HEK293 (cell line): ENCODE data around the gene PAK6.

Source experiments
- CTCF ChIA-PET: fragments of 350-600 bp; formaldehyde crosslinking; extraction: SDS; loops from one replicate; lab custom pipeline; 2021; ENCODE audit warnings: antibody characterized with exemption; lab: Yijun Ruan, JAX
- POLR2A ChIA-PET: fragments of 300-600 bp; formaldehyde crosslinking; extraction: SDS; loops from one replicate; lab custom pipeline; 2020; ENCODE audit warnings: antibody characterized with exemption, inconsistent platforms; lab: Yijun Ruan, JAX
- H3K27ac ChIP-seq: fragments of 200-500 bp; sonication (Bioruptor generic); 2 replicates; pipeline ENCODE4 v1.5.1; 2014; ENCODE audit warnings: low read depth, low read length, control low read depth, inconsistent platforms; ENCODE audit errors: extremely low read depth
- H3K36me3 ChIP-seq, 2 experiments: fragments of 200-500 bp in 1 of 2; sonication (Bioruptor generic) in 1 of 2; 1 replicate in 1 of 2; 2 replicates in 1 of 2; pipeline ENCODE4 v1.5.1; 2014 to 2017; ENCODE audit warnings: inconsistent platforms in 2 of 2, low read length in 2 of 2; ENCODE audit not compliant: control insufficient read depth in 2 of 2, insufficient read depth in 1 of 2
- H3K4me1 ChIP-seq: fragments of 200-500 bp; sonication (Bioruptor generic); 2 replicates; pipeline ENCODE4 v1.5.1; 2014; ENCODE audit warnings: mild to moderate bottlenecking, low read length, inconsistent platforms; ENCODE audit not compliant: control insufficient read depth, insufficient read depth
- H3K4me3 ChIP-seq: 2 replicates; pipeline ENCODE4 v1.5.1; 2011; ENCODE audit warnings: low read depth, mild to moderate bottlenecking, control low read depth, low read length, moderate library complexity
- H3K9me3 ChIP-seq: fragments of 200-500 bp; sonication (Bioruptor generic); 2 replicates; pipeline ENCODE4 v1.5.1; 2014; ENCODE audit warnings: low read depth, low read length, inconsistent platforms; ENCODE audit not compliant: control insufficient read depth, insufficient read depth
- BCL11B ChIP-seq: fragments of 450-650 bp; formaldehyde crosslinking; IDR thresholded peaks from 2 replicates; pipeline ENCODE4 v1.5.1; 2016; ENCODE audit warnings: low read depth, missing biosample characterization, missing genetic modification characterization
- EGR2 ChIP-seq: fragments of 450-650 bp; formaldehyde crosslinking; IDR thresholded peaks from 2 replicates; pipeline ENCODE4 v1.5.1; 2016; ENCODE audit warnings: low read depth, missing biosample characterization, missing genetic modification characterization
- GFI1B ChIP-seq: fragments of 450-650 bp; formaldehyde crosslinking; IDR thresholded peaks from 2 replicates; pipeline ENCODE4 v1.5.1; 2016; ENCODE audit warnings: missing biosample characterization, missing genetic modification characterization
- GLI2 ChIP-seq: fragments of 450-650 bp; formaldehyde crosslinking; IDR thresholded peaks from 2 replicates; pipeline ENCODE4; 2017; ENCODE audit warnings: missing biosample characterization, missing genetic modification characterization, low read depth, borderline replicate concordance
- GLIS1 ChIP-seq: fragments of 450-650 bp; formaldehyde crosslinking; IDR thresholded peaks from 2 replicates; pipeline ENCODE4 v1.5.1; 2016; ENCODE audit warnings: missing biosample characterization, missing genetic modification characterization
- IKZF3 ChIP-seq: fragments of 450-650 bp; IDR thresholded peaks from 2 replicates; pipeline ENCODE4 v1.5.0; 2018; ENCODE audit warnings: missing biosample characterization, mild to moderate bottlenecking, missing genetic modification characterization, moderate library complexity
- KLF1 ChIP-seq: fragments of 450-650 bp; formaldehyde crosslinking; IDR thresholded peaks from 2 replicates; pipeline ENCODE4 v1.5.1; 2016; ENCODE audit warnings: missing biosample characterization, missing genetic modification characterization
- PBX3 ChIP-seq: sonication (generic); formaldehyde crosslinking; IDR thresholded peaks from 2 replicates; pipeline ENCODE4 v1.8.1; 2022; ENCODE audit warnings: mild to moderate bottlenecking, moderate library complexity, missing genetic modification reagents
- SCRT1 ChIP-seq: fragments of 450-650 bp; formaldehyde crosslinking; IDR thresholded peaks from 2 replicates; pipeline ENCODE4 v1.5.1; 2016; ENCODE audit warnings: missing biosample characterization, missing genetic modification characterization, borderline replicate concordance
- SP2 ChIP-seq: fragments of 450-650 bp; formaldehyde crosslinking; IDR thresholded peaks from 2 replicates; pipeline ENCODE4 v1.5.1; 2016; ENCODE audit warnings: missing biosample characterization, missing genetic modification characterization
- ZBTB17 ChIP-seq: fragments of 450-650 bp; formaldehyde crosslinking; IDR thresholded peaks from 2 replicates; pipeline ENCODE4 v1.5.1; 2016; ENCODE audit warnings: missing biosample characterization, missing genetic modification characterization
- ZBTB26 ChIP-seq: fragments of 450-650 bp; formaldehyde crosslinking; optimal IDR thresholded peaks from 2 replicates; pipeline ENCODE3; 2016; ENCODE audit warnings: missing biosample characterization, mild to moderate bottlenecking, missing genetic modification characterization
- ZBTB48 ChIP-seq: fragments of 450-650 bp; formaldehyde crosslinking; IDR thresholded peaks from 2 replicates; pipeline ENCODE4 v1.5.1; 2016; ENCODE audit warnings: missing biosample characterization, missing genetic modification characterization
- ZFP69B ChIP-seq: fragments of 450-650 bp; formaldehyde crosslinking; IDR thresholded peaks from 2 replicates; pipeline ENCODE4 v1.5.1; 2016; ENCODE audit warnings: missing biosample characterization, missing genetic modification characterization
- ZNF169 ChIP-seq: fragments of 450-650 bp; formaldehyde crosslinking; IDR thresholded peaks from 2 replicates; pipeline ENCODE4 v1.5.1; 2016; ENCODE audit warnings: missing biosample characterization, missing genetic modification characterization
- ZNF248 ChIP-seq: fragments of 450-650 bp; formaldehyde crosslinking; IDR thresholded peaks from 2 replicates; pipeline ENCODE4 v1.5.1; 2017; ENCODE audit warnings: missing biosample characterization, missing genetic modification characterization
- ZNF280D ChIP-seq: fragments of 450-650 bp; formaldehyde crosslinking; IDR thresholded peaks from 2 replicates; pipeline ENCODE4 v1.5.1; 2016; ENCODE audit warnings: missing biosample characterization, missing genetic modification characterization
- ZNF311 ChIP-seq: fragments of 450-650 bp; formaldehyde crosslinking; IDR thresholded peaks from 2 replicates; pipeline ENCODE4 v1.5.1; 2017; ENCODE audit warnings: missing biosample characterization, missing genetic modification characterization, borderline replicate concordance
- ZNF48 ChIP-seq: fragments of 450-650 bp; formaldehyde crosslinking; IDR thresholded peaks from 2 replicates; pipeline ENCODE4 v1.5.1; 2016; ENCODE audit warnings: missing biosample characterization, missing genetic modification characterization
- ZNF510 ChIP-seq: fragments of 450-650 bp; formaldehyde crosslinking; IDR thresholded peaks from 2 replicates; pipeline ENCODE4 v1.5.1; 2018; ENCODE audit warnings: mild to moderate bottlenecking, missing genetic modification characterization, missing biosample characterization; ENCODE audit not compliant: insufficient replicate concordance
- ZNF548 ChIP-seq: fragments of 450-650 bp; formaldehyde crosslinking; IDR thresholded peaks from 2 replicates; pipeline ENCODE4 v1.5.1; 2016; ENCODE audit warnings: missing biosample characterization, missing genetic modification characterization
- ZNF561 ChIP-seq: fragments of 450-650 bp; IDR thresholded peaks from 2 replicates; pipeline ENCODE4 v1.5.1; 2018; ENCODE audit warnings: missing biosample characterization, missing genetic modification characterization, borderline replicate concordance
- ZNF629 ChIP-seq: fragments of 450-650 bp; formaldehyde crosslinking; IDR thresholded peaks from 2 replicates; pipeline ENCODE4 v1.5.1; 2017; ENCODE audit warnings: missing biosample characterization, missing genetic modification characterization
- ZNF639 ChIP-seq: fragments of 450-650 bp; formaldehyde crosslinking; IDR thresholded peaks from 2 replicates; pipeline ENCODE4 v1.5.1; 2016; ENCODE audit warnings: missing biosample characterization, missing genetic modification characterization
- ZNF660 ChIP-seq: fragments of 450-650 bp; IDR thresholded peaks from 2 replicates; pipeline ENCODE4 v1.5.1; 2018; ENCODE audit warnings: missing biosample characterization, mild to moderate bottlenecking, missing genetic modification characterization
- ZNF670 ChIP-seq: fragments of 450-650 bp; formaldehyde crosslinking; IDR thresholded peaks from 2 replicates; pipeline ENCODE4 v1.5.1; 2016; ENCODE audit warnings: missing biosample characterization, missing genetic modification characterization, low read depth
- ZNF677 ChIP-seq: fragments of 450-650 bp; IDR thresholded peaks from 2 replicates; pipeline ENCODE4 v1.5.0; 2018; ENCODE audit warnings: missing biosample characterization, mild to moderate bottlenecking, missing genetic modification characterization, moderate library complexity
- ZNF837 ChIP-seq: fragments of 450-650 bp; formaldehyde crosslinking; IDR thresholded peaks from 2 replicates; pipeline ENCODE4 v1.5.1; 2016; ENCODE audit warnings: missing biosample characterization, missing genetic modification characterization
- ZSCAN30 ChIP-seq: fragments of 450-650 bp; IDR thresholded peaks from 2 replicates; pipeline ENCODE4 v1.5.1; 2018; ENCODE audit warnings: missing biosample characterization, mild to moderate bottlenecking, missing genetic modification characterization, moderate library complexity

Gene PAK6

GRCh38 chr15:40238532-40239403, at the start of gene PAK6:
Gene PAK6 (plus strand): TSS chr15:40239063. CDS start chr15:40264786, 25,723 bp downstream.
- H3K4me3 ChIP-seq, result peak within 1 kb of the TSS; percentile 26
- H3K36me3 ChIP-seq, result no peaks in the 10 kb centered on the region
- POLR2A ChIA-PET, result interaction anchor here (0.7 to 1.3 kb wide), 2 partner anchors 10 to 16 kb away, joined by 3 to 6 read pairs; no protein-coding TSS in a partner anchor
- no peaks in the 10 kb centered on the region for H3K9me3 ChIP-seq
- CTCF ChIA-PET, result interaction anchor here (0.5 to 10.3 kb wide), 5 partner anchors 9 to 68 kb away, joined by 3 to 68 read pairs (median 6); no protein-coding TSS in a partner anchor
- no peak within 1 kb of the TSS; the same call in 1 of the 2 replicates for H3K27ac ChIP-seq
- H3K4me1 ChIP-seq, result peaks cover 5% of the 10 kb centered on the region; the same call in 1 of the 2 replicates
- TF ChIP-seq ZBTB26, result peak; percentile 41
- no peak for TF ChIP-seq ZNF837 (tag by site-specific recombination)
- 0 out of 2 replicates have a peak, but pooled peaks have one; percentile 10 for TF ChIP-seq ZNF677 (tag by site-specific recombination)
- TF ChIP-seq ZBTB48 (tag by site-specific recombination), result no peak
- TF ChIP-seq PBX3 (CRISPR knock-in tag), result no peak
- no peak for TF ChIP-seq EGR2 (tag by site-specific recombination)
- TF ChIP-seq ZNF548 (tag by site-specific recombination), result no peak
- TF ChIP-seq IKZF3 (tag by site-specific recombination), result peak; percentile 75
- TF ChIP-seq ZNF670 (tag by site-specific recombination), result no peak
- TF ChIP-seq ZNF280D (tag by site-specific recombination), result no peak
- TF ChIP-seq ZNF510 (tag by site-specific recombination), result no peak
- peak; percentile 58; the same call in 1 of the 2 replicates for TF ChIP-seq ZNF561 (tag by site-specific recombination)
- TF ChIP-seq ZNF169 (tag by site-specific recombination), result no peak
- peak; percentile 44; the same call in 1 of the 2 replicates for TF ChIP-seq ZBTB17
- TF ChIP-seq ZNF660 (tag by site-specific recombination), result 0 out of 2 replicates have a peak, but pooled peaks have one; percentile 33
- TF ChIP-seq ZFP69B (tag by site-specific recombination), result no peak
- 0 out of 2 replicates have a peak, but pooled peaks have one; percentile 15 for TF ChIP-seq GLIS1
- TF ChIP-seq GLI2, result no peak
- TF ChIP-seq ZNF639 (tag by site-specific recombination), result no peak
- TF ChIP-seq ZSCAN30 (tag by site-specific recombination), result peak; percentile 88
- TF ChIP-seq GFI1B (tag by site-specific recombination), result no peak
- no peak for TF ChIP-seq ZNF248 (tag by site-specific recombination)
- TF ChIP-seq KLF1 (tag by site-specific recombination), result 0 out of 2 replicates have a peak, but pooled peaks have one; percentile 16
- TF ChIP-seq ZNF48, result no peak
- TF ChIP-seq SP2 (tag by site-specific recombination), result peak; percentile 21; the same call in 1 of the 2 replicates
- TF ChIP-seq ZNF629 (tag by site-specific recombination), result peak; percentile 90
- no peak for TF ChIP-seq ZNF311
- TF ChIP-seq BCL11B (tag by site-specific recombination), result no peak
- no peak for TF ChIP-seq SCRT1 (tag by site-specific recombination)
